ENCODE measurements around the gene CCDC137.

The CCDC137 gene

GRCh38 chr17:81638683-81639082 lies 27.9 kb upstream of the CCDC137 start:
- H3K36me3 ChIP-seq: peaks cover 4% of the 10 kb centered on the region
- H3K4me3 ChIP-seq: no peak overlapping the region
- no peak overlapping the region for H3K9ac ChIP-seq
- TF ChIP-seq Cebpa-rat (IDR thresholded peaks at IDR 0.05): no peak
- H3K27me3 ChIP-seq: no peaks in the 10 kb centered on the region
- H3K4me1 ChIP-seq: peaks cover 29% of the 10 kb centered on the region
- peaks cover 31% of the 10 kb centered on the region for H4K20me1 ChIP-seq
- no peak overlapping the region for H3K27ac ChIP-seq
- H3K9me3 ChIP-seq: no peaks in the 10 kb centered on the region
- H3K4me2 ChIP-seq: no peak overlapping the region

- Histone ChIP-seq H4K20me1 (peaks cover 18% of the 10 kb centered on the region), H3K4me1 (peaks cover 28% of the 10 kb centered on the region), H3K9me3 (no peaks in the 10 kb centered on the region), H3K27ac (no peak overlapping the region), H3K4me3 (no peak overlapping the region), H3K9ac (no peak overlapping the region), H3K36me3 (no peaks in the 10 kb centered on the region), H3K27me3 (no peaks in the 10 kb centered on the region), H3K4me2 (no peak overlapping the region)
- no peak for TF ChIP-seq Cebpa-rat (IDR thresholded peaks at IDR 0.05)
Measured at GRCh38 chr17:81640011-81640410, 26.5 kb upstream of the CCDC137 start.

GRCh38 chr17:81641825-81642489 lies 24.6 kb upstream of the CCDC137 start:
- Histone ChIP-seq H3K36me3 (no peaks in the 10 kb centered on the region), H3K27me3 (no peaks in the 10 kb centered on the region), H3K4me3 (no peak overlapping the region), H3K9me3 (no peaks in the 10 kb centered on the region), H3K9ac (no peak overlapping the region), H3K4me2 (no peak overlapping the region), H3K4me1 (peaks cover 23% of the 10 kb centered on the region), H4K20me1 (no peaks in the 10 kb centered on the region), H3K27ac (no peak overlapping the region)
- no peak for TF ChIP-seq Cebpa-rat (IDR thresholded peaks at IDR 0.05)

- no peaks in the 10 kb centered on the region for H3K27me3 ChIP-seq
- H3K9me3 ChIP-seq: peaks cover 18% of the 10 kb centered on the region
- H4K20me1 ChIP-seq: no peaks in the 10 kb centered on the region
- peak overlapping the region; percentile 57 for H3K27ac ChIP-seq
- TF ChIP-seq Cebpa-rat (IDR thresholded peaks at IDR 0.05): no peak
- H3K9ac ChIP-seq: peak overlapping the region; percentile 16
- H3K36me3 ChIP-seq: no peaks in the 10 kb centered on the region
- peak overlapping the region; percentile 75 for H3K4me2 ChIP-seq
- H3K4me1 ChIP-seq: peaks cover 17% of the 10 kb centered on the region
- no peak overlapping the region for H3K4me3 ChIP-seq
Measured at GRCh38 chr17:81644496-81644895, 22.0 kb upstream of the CCDC137 start.

GRCh38 chr17:81644976-81645952 lies 21.3 kb upstream of the CCDC137 start:
- no peaks in the 10 kb centered on the region for H4K20me1 ChIP-seq
- H3K27ac ChIP-seq: peak overlapping the region; percentile 57
- H3K9me3 ChIP-seq: peaks cover 22% of the 10 kb centered on the region
- no peak for TF ChIP-seq Cebpa-rat (IDR thresholded peaks at IDR 0.05)
- no peaks in the 10 kb centered on the region for H3K36me3 ChIP-seq
- H3K4me1 ChIP-seq: peaks cover 17% of the 10 kb centered on the region
- H3K9ac ChIP-seq: peak overlapping the region; percentile 16
- no peak overlapping the region for H3K4me3 ChIP-seq
- peak overlapping the region; percentile 75 for H3K4me2 ChIP-seq
- no peaks in the 10 kb centered on the region for H3K27me3 ChIP-seq

- Histone ChIP-seq H3K27ac (no peak overlapping the region), H3K9me3 (peaks cover 22% of the 10 kb centered on the region), H4K20me1 (no peaks in the 10 kb centered on the region), H3K4me3 (no peak overlapping the region), H3K4me1 (peaks cover 34% of the 10 kb centered on the region), H3K27me3 (no peaks in the 10 kb centered on the region), H3K4me2 (no peak overlapping the region), H3K36me3 (no peaks in the 10 kb centered on the region), H3K9ac (no peak overlapping the region)
- TF ChIP-seq Cebpa-rat (IDR thresholded peaks at IDR 0.05): no peak
Measured at GRCh38 chr17:81646869-81647600, 19.5 kb upstream of the CCDC137 start.

- Histone ChIP-seq H4K20me1 (no peaks in the 10 kb centered on the region), H3K27ac (no peak overlapping the region), H3K4me2 (no peak overlapping the region), H3K4me1 (peaks cover 40% of the 10 kb centered on the region), H3K27me3 (no peaks in the 10 kb centered on the region), H3K9me3 (peaks cover 22% of the 10 kb centered on the region), H3K9ac (no peak overlapping the region), H3K4me3 (no peak overlapping the region), H3K36me3 (no peaks in the 10 kb centered on the region)
- TF ChIP-seq Cebpa-rat (IDR thresholded peaks at IDR 0.05): no peak
Measured at GRCh38 chr17:81647640-81648012, 18.9 kb upstream of the CCDC137 start.

- Histone ChIP-seq H3K4me3 (no peak overlapping the region), H3K27me3 (no peaks in the 10 kb centered on the region), H3K27ac (no peak overlapping the region), H3K9ac (no peak overlapping the region), H3K4me1 (peaks cover 45% of the 10 kb centered on the region), H3K4me2 (no peak overlapping the region), H4K20me1 (no peaks in the 10 kb centered on the region), H3K36me3 (no peaks in the 10 kb centered on the region), H3K9me3 (peaks cover 22% of the 10 kb centered on the region)
- no peak for TF ChIP-seq Cebpa-rat (IDR thresholded peaks at IDR 0.05)
Measured at GRCh38 chr17:81648013-81648706, 18.4 kb upstream of the CCDC137 start.

- no peak for TF ChIP-seq Cebpa-rat (IDR thresholded peaks at IDR 0.05)
- Histone ChIP-seq H3K27ac (no peak overlapping the region), H3K4me2 (no peak overlapping the region), H3K27me3 (no peaks in the 10 kb centered on the region), H3K9me3 (peaks cover 22% of the 10 kb centered on the region), H3K36me3 (no peaks in the 10 kb centered on the region), H3K9ac (no peak overlapping the region), H4K20me1 (no peaks in the 10 kb centered on the region), H3K4me3 (no peak overlapping the region), H3K4me1 (peaks cover 50% of the 10 kb centered on the region)
Measured at GRCh38 chr17:81648707-81649085, 17.8 kb upstream of the CCDC137 start.
